ENCODE data around the gene GABARAPL2.
"Not testable (repeated sequence)": the region's sequence is repeated elsewhere in the genome, so short reads cannot be mapped to it uniquely, and the experiment has no call there.

The GABARAPL2 gene, protein sequence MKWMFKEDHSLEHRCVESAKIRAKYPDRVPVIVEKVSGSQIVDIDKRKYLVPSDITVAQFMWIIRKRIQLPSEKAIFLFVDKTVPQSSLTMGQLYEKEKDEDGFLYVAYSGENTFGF

GRCh38 chr16:75566040-75566757 lies at the start of gene GABARAPL2:
GABARAPL2 (plus strand) TSS chr16:75566379; CDS start chr16:75566487, 108 bp downstream.
- DNase-seq (ENCODE audit: low read depth in 3 of 3) = peak; percentile 81 to 89 (median 82)

DNA sequence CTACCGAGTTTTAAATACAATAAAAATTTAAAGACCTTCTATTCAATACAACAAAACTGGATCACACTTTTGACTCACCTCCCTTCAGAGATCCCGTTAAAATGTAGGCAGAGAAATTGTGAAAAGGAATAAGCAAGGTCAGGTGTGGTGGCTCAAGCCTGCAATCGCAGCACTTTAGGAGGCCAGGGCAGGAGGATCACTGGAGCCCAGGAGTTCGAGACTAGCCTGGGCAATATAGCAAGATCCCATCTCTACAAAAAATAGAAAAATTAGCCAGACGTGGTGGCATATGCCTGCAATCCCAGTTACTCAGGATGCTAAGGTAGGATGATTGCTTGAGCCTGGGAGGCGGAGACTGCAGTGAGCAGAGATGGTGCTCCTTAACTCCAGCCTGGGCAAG lies 47.0 kb upstream of the GABARAPL2 start:
- DNase-seq (ENCODE audit: low read depth in 3 of 3) = no peak

DNA sequence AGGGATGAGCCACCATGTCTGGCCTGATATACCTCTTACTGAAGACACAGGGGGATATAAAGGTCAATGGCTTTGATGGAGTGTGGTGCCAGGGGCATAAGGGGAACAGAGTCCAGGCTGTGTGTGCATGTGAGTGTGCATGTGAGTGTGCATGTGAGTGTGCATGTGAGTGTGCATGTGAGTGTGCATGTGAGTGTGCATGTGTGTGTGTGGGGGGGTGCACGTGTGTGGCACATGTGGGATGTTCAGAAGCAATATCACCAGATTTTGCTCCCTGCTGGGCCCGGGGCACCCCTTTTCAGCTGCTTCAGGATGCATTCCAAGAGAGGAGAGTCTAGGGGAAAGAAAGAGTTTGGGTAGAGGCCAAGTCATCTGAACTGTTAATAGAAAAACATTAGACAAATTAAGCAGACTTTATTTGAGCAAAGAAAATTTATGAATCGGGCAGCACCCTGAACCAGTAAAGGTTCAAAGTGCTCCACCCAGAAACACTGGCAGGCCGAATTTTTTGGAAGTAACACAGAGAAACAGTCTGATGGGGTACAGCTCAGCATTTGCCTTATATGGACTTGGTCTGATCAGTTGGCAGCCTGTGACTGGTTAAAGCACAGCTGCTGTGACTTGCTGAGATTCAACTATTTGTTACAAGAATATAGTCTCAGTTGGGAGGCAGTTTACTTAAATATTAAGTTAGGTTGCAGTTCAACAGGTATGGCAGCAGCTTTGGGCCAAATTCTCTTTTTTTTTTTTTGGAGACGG lies 40.0 kb upstream of the GABARAPL2 start:
- DNase-seq (ENCODE audit: low read depth in 3 of 3) = no peak

- no peak for DNase-seq (ENCODE audit: low read depth in 3 of 3)
Measured at GRCh38 chr16:75527825-75528299, 38.3 kb upstream of the GABARAPL2 start.

GRCh38 chr16:75529056-75529905 lies 36.9 kb upstream of the GABARAPL2 start:
- no peak for DNase-seq (ENCODE audit: low read depth in 3 of 3)

DNA sequence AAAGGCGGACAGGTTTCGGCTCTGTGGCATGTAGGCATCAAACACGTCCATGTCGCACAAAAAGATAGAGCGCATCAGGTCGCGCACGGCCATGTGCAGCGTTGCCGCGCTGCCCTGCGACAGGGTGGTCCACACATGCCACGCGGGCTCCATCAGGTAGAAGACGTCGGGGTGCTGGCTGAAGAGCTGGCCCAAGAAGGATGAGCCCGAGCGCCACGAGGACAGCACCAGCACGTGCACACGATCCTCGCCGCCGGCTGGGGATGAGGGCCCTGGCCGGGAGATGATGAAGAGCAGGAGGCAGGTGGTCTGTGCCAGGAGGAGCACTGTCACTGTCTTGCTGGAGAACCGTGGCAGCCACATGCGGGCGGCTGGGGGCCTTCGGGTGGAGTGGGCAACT lies 36.2 kb upstream of the GABARAPL2 start:
- no peak for DNase-seq (ENCODE audit: low read depth in 3 of 3)

- DNase-seq (ENCODE audit: low read depth in 3 of 3) = no peak
Measured at GRCh38 chr16:75532142-75532765, 33.9 kb upstream of the GABARAPL2 start.

DNA sequence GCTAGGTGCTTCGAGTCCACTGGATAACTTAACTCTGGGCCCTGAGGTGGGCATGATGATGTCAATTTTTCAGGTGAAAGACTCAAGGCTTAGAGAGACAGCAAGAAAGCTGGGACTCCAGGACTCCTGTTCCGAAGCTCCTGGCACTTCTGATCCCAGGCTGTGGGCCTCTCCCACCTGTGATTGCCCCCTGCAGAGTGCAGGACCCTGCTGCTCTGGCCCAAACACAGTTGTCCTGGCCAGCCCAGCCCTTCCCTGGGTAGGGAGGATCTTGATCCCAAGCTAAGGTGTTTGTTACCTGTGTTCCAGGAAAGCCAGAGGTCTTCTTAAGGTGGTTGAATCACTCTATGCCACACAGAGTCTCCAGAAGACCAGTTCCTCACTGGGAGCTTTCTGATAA lies 33.4 kb upstream of the GABARAPL2 start:
- no peak for DNase-seq (ENCODE audit: low read depth in 3 of 3)

DNA sequence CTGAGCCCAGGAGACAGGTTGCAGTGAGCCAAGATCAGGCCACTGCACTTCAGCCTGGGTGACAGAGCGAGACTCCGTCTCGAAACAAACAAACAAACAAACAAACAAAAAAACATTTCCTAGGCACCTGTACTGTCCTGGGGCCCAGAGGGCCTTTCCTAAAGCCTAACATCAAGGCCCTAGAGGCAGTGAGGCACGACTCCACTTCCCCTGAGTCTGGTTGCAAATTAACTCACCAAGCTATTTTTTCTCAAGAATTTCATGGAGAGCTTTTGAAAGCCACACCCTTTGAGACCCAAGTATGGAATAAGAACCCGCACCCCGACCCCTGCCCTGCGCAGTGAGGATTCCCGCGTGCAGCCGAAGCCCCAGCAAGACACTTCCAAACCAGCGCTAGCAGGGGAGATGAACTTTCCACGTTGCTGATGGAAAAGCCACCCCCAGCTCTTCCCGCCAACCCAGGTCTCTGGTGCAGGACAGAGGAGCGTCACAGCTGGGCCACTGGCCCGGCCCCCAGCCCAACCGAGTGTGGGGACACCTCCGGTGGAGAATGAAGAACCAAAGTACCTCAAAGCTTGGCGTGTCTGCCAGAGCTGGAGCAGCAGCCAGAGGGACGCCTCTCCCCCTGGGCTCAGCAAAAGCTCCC lies 31.5 kb upstream of the GABARAPL2 start:
- no peak for DNase-seq (ENCODE audit: low read depth in 3 of 3)

GRCh38 chr16:75535211-75535843 lies 30.9 kb upstream of the GABARAPL2 start:
- DNase-seq (ENCODE audit: low read depth in 3 of 3) = no peak

- no peak for DNase-seq (ENCODE audit: low read depth in 3 of 3)
Measured at GRCh38 chr16:75535901-75536300, 30.3 kb upstream of the GABARAPL2 start, which contains the start of gene CHST5. CHST5 (minus strand) TSS chr16:75536108; CDS start chr16:75530384, 5,724 bp downstream.

DNA sequence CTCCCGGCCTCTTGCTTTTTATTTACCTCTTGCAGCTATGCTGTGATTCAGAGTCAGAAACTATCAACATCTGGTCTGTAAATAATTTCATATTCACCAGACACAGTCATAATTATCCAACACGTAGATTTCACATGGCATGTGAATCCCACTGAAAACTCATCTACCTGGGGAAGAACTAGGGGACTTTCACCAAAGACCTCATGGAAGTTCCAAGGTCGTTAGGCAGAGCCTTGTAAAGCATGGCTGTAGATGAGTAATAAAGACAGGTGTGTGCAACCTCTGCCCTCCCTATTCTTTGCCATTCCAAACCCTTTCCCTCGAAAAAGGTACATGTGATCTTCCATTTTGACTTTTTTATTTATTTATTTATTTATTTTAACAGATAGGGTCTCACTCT lies 28.4 kb upstream of the GABARAPL2 start:
- DNase-seq (ENCODE audit: low read depth in 3 of 3) = no peak

DNA sequence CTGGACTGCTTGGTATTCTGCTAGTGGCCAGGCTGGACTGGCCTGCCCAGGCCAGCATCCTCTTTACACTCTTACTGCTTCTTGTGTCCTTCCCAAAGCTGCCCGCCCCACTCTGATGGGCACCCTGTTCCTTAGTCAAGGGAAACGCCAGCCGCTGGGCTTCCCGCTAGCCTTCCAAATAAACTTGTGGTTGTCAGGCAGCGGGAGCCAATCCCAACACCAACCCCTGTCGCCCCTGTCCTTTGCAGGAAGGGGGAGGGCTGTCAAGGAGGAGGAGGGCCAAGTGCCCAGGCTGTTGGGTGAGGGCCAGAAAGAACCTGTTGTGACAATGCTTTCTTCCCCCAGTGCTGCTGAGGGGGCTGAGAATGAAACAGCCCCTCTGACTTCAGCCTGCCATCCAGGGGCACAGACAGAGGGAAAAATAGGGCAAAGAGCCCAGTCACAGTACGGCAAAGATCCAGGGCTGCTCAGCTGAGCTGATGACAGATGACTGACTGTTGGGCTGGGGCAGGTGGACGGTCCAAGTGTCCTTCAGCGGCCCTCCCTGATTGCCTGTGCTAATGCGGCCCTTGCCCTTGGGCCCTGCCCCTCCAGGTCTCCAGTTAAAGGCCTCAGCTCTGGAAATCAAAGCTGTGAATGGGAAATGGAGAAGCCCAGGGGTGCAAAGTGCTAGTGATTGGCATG lies 27.2 kb upstream of the GABARAPL2 start:
- DNase-seq (ENCODE audit: low read depth in 3 of 3) = not testable (repeated sequence)

DNA sequence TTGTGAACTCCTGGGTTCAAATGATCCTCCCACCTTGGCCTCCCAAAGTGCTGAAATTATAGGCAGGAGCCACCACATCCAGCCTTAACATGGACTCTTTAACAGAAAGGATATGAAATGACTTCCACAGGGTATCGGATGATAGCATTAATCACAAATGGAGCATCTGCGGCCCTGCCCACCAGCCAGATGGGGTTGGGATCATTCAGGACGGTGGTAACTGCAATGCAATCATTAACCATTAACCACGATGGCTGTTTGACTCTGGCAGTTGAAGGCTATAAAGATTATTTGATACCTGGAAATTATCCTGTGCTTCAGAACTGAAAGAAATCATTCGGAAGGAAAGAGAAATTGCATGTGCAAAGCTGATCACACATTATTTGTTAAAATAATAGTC lies 24.9 kb upstream of the GABARAPL2 start:
- no peak for DNase-seq (ENCODE audit: low read depth in 3 of 3)

- DNase-seq (ENCODE audit: low read depth in 3 of 3) = not testable (repeated sequence)
Measured at GRCh38 chr16:75542462-75542861, 23.7 kb upstream of the GABARAPL2 start.

- not testable (repeated sequence) for DNase-seq (ENCODE audit: low read depth in 3 of 3)
Measured at GRCh38 chr16:75545879-75546278, 20.3 kb upstream of the GABARAPL2 start.

- DNase-seq (ENCODE audit: low read depth in 3 of 3) = no peak
Measured at GRCh38 chr16:75546293-75546692, 19.9 kb upstream of the GABARAPL2 start.

DNA sequence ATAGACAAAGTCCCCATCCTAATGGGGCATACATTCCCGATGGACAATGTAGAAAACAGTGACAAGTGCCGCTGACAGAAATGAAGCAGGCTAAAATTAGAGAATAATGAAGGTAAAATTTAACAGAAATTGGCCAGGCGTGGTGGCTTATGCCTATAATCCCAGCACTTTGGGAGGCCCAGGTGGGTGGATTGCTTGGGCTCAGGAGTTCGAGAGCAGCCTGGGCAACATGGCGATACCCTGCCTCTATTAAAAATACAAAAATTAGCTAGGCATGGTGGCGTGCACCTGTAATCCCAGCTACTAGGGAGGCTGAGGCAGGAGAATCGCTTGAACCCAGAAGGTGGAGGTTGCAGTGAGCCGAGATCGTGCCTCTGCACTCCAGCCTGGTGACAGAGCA lies 17.7 kb upstream of the GABARAPL2 start:
- DNase-seq (ENCODE audit: low read depth in 3 of 3) = not testable (repeated sequence)

DNA sequence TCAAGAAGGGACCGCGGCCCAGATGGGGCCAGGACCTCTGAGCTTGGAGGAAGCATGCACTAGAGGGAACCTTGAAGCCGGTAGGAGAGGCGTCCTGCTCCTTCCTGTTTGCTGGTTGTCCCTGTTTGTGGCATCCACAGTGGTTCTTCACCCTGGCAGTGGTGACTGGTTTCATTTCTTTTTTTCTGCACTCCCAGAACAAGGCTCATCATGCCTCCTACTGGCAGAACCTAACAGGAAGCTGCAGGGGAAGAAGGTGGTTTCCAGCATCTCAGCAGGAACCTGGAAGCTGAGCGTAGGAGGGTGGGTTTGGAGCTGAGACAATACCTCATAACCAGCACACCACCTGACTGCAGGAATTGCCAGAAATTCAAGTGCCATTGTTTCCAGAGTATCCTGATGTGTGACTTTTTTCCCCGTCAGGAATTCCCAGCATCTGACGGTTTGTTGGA lies 15.9 kb upstream of the GABARAPL2 start:
- no peak for DNase-seq (ENCODE audit: low read depth in 3 of 3)

DNA sequence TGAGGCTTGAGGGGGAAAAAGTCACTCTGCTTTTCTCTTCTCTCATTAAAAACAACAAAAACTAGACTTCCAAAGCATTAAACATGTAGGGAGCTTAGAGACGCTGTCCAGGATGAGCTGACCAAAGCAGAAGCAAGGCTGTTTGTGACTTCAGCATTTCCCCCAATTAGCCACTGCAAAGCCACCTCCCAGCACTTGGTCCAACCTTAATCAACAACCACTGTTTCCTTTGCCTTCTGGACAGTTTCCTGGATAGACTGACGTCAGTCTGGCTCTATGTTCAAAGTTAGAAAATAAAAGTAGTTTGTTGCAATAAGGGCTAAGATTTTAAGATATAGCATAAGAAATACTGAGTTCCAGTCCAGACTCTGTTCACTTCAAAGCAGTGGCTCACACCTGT lies 13.2 kb upstream of the GABARAPL2 start:
- DNase-seq (ENCODE audit: low read depth in 3 of 3) = no peak

All from stimulated activated CD4-positive, alpha-beta T cell treated with anti-CD3 and anti-CD28 coated beads, TNF-alpha, amount 100 ng/mL, for 4 hours (primary cell).